CD4-positive, alpha-beta T cell treated with Interleukin-4 for 1 hour (primary cell): ENCODE data around the gene ARHGEF3.

Source experiments
- DNase-seq, 2 donors: peaks; one replicate each; pipeline ENCODE4 v3.0.0-alpha.2; 2020 to 2022

ARHGEF3 gene, protein sequence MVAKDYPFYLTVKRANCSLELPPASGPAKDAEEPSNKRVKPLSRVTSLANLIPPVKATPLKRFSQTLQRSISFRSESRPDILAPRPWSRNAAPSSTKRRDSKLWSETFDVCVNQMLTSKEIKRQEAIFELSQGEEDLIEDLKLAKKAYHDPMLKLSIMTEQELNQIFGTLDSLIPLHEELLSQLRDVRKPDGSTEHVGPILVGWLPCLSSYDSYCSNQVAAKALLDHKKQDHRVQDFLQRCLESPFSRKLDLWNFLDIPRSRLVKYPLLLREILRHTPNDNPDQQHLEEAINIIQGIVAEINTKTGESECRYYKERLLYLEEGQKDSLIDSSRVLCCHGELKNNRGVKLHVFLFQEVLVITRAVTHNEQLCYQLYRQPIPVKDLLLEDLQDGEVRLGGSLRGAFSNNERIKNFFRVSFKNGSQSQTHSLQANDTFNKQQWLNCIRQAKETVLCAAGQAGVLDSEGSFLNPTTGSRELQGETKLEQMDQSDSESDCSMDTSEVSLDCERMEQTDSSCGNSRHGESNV

DNA sequence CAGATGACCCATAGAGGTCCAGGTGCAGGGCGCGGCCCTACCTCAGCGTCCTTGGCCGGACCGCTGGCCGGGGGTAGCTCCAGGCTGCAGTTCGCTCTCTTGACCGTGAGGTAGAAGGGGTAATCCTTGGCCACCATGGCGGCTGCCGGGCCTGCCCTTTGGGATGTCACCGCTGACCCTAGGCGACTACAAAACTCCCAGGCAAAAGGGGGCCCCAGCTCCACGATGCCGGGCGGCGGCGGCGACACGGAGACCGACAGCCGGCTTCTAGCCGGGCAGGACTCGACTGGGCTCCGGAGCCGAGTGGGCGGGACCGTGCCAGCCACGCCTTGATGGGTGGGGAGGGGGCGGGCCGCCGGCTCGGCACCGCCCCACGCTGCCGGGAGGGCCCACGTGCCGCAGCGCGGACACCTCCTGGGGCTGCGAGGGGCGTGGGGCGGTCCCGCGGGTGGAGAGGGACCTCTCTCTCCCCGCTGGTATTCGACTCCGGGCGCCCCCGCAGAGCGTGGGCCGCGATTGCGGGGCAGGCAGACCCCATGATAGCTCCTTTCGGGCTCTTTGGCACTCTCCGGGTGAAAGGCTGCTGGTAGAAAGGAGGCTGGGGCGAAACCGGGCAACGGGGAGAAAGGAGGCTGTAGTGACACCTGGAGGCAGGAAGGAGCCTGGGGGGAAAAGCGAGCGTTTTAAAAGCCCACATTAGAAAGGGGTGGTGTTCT lies at the start of gene ARHGEF3:
TSS of gene ARHGEF3 (minus strand) at position 288 of the 716 bp plus-strand sequence. CDS start at position 137, 151 bp downstream.
- DNase-seq, result peak; percentile 88 to 92

DNA sequence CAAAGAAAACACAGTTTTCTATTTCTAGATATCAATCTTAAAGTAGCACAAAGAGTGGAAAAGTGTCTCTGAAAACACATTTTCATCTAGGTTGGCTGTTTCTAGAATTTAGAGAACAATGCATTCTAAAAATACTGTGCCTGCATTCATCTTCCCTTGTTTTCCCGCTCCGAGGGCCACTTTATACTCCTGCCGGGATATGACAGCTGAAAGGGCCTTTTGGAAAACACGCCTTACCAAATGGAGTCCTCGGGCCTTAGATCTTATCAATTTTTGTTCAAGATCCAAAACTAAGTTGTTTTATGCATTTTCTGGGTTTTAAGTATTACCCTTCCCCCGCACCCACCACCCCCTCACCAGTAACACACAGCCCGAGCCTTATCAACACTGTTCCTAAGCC lies 47.9 kb upstream of the ARHGEF3 start:
- no peak for DNase-seq

DNA sequence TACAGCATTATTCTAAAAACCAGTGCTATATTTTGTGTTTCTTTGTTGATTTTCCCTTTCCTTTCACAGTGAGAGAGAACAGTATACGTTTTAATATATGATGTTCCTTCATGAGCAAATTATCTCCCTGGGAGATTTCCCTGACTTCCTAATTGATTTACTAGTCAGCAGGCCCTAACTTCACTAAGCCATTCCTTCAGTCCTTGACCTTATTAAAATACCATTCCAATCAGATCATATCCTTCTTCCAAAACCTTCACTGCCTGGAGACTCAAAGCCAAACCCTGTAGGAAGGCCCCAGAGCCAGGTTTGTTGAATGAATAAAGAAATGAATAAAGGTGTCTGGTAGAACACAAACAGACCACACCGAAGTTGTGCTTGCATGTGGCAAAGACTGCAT lies 43.8 kb upstream of the ARHGEF3 start:
- DNase-seq, result no peak

DNA sequence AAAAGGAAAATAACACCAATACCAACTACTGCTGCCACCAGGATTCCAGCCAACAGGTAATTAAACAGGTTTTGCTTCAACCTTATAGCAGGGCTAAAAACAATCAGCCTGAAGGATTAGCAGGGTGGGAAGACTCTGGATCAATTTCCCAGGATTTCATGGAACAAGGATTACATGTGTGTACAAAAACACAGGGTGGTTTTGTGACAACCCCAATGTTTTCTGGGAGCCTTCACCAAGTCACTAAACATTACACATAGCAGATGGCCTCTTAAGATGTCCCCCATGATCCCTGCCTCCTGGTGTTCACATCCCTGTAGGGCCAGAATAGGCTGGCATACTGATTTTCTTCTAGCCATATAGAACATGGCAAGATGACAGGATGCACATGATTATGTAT lies 42.8 kb upstream of the ARHGEF3 start:
- DNase-seq, result no peak

GRCh38 chr3:56839784-56840715 lies 38.3 kb upstream of the ARHGEF3 start:
- no peak for DNase-seq

DNA sequence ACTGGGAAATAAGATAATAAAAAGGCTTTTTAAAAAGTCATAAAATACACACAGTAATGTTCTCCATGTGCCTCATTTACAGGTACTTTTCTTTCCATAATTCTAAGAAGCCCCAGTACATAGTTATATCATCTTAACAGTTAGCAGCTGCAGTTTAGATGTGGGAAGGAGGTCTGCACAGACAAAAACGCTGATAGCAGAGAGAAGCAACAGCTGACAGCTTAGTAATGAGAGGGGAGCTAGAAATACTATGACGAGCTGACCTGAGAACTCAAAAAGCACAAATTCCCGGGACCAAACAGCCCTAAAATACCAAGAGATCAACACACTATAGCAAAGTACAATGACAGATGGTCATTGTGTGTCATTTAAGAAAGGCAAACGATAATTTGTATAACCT lies 36.7 kb upstream of the ARHGEF3 start:
- DNase-seq, result no peak

- no peak for DNase-seq
These were observed 35.6 kb upstream of the ARHGEF3 start for GRCh38 chr3:56837196-56837955.

DNA sequence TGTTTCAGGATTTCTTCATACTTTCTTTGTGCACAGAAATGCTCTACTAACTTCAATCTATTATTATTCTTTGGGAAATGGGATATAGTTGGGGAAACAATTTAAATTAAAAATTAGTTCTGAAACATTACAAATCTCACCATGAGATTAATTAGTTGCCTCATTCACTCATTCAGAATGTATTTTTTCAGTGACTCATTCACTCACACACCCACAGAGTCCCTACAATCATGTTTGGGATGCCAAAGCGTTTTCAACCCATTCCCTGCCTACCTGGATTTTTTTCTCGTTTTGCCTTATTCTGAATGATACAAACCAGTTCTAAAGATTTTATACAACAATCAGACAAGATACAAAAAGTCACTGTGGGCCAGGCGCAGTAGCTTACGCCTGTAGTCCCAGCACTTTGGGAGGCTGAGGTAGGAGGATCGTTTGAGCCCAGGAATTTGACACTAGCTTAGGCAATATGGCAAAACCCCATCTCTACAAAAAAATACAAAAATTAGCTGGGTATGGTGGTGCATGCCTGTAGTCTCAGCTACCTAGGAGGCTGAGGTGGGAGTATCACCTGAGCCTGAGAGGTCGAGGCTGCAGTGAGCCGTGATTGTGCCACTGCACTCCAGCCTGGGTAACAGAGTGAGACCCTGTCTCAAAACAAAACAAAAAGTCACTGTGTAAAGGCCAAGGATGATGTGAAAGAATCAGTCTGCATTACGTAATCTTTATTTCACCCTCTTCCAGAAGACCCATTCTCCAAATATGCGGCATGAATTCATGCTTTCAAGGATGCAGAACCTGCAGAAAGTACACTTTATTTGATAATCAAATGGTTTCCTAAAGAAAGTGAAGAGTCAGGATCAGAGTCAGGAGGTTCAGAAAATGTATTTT lies 34.8 kb upstream of the ARHGEF3 start:
- DNase-seq, result no peak

DNA sequence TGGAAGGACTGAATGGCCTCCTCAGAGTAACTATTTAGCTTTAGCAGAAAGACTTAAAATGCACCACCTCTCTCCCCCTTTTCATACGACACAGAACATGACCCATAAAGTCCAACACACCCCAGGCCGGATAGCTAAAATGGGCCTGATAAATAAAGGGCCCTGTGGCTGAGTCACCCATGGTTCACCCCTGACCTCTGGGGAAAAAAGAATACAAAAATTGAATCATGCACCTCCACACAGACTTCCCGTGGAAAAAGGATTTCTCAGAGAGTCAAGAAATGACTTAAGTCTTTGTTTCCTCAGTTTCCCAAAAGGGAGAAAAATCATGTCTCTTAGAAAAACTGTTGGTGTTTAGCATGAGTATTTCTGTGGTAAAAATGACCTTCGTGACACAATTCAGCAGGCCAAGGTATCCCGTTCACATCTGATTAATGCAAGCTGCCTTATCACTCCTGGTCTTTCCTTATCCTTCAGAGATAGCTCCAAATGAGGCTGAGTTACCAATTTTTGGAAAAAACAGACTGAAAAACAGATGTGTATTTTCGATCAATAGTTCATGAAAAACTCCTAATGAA lies 34.0 kb upstream of the ARHGEF3 start:
- DNase-seq, result no peak

GRCh38 chr3:56833536-56833935 lies 31.8 kb upstream of the ARHGEF3 start:
- DNase-seq, result no peak

DNA sequence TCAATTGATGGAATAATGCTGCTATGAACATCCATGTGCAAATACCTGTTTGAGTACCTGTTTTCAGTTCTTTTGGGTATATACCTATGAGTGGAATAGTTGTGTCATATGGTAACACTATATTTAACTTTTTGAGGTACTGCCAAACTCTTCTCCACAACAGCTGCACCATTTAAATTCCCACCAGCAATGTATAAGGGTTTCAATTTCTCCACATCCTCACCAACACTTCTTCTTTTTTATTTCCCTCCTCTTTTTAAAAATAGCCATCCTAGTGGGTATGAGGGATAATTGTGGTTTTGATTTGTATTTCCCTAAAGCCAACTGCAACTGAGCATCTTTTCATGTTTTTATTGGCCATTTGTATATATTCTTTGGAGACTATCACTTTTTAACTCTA lies 31.3 kb upstream of the ARHGEF3 start:
- no peak for DNase-seq

GRCh38 chr3:56831572-56831971 lies 29.8 kb upstream of the ARHGEF3 start:
- DNase-seq, result no peak

DNA sequence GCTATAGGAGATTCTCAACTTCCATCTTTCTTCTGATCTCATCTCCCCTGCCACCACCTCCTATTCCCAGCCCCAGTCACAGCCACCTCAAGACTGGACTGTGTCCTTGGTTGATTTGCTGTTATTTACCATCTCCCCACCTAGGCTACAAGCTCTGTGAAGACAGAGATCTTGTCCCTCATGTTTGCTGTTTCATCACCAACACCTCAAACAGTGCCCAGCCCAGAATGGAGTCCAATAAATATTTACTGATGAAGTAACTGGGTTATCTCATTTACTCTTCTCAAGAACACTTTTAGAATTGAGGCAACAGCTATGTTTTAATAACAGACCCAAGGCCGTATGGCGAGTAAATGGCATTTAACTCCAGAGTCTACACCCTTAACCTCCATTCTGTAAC lies 29.1 kb upstream of the ARHGEF3 start:
- DNase-seq, result no peak

DNA sequence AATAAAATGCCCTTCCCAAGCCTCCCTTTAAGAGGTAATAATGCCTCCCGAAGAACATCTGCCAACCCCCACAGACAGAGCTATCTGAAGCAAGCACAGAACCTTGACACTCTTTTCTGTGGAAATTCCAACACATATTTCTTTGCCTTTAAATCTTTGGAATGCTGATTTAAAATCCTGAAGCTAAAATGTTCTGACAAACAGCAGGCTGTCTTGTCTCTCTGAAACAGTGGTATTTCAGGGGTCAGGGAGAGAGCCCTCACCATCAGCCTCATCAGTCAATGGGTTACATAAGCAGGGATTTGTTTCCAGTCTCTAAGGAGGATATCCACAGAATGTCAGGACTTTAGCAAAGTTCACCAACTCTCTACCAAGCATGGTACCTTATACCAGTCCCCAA lies 27.8 kb upstream of the ARHGEF3 start:
- DNase-seq, result no peak

GRCh38 chr3:56826831-56827722 lies 25.3 kb upstream of the ARHGEF3 start:
- DNase-seq, result no peak

DNA sequence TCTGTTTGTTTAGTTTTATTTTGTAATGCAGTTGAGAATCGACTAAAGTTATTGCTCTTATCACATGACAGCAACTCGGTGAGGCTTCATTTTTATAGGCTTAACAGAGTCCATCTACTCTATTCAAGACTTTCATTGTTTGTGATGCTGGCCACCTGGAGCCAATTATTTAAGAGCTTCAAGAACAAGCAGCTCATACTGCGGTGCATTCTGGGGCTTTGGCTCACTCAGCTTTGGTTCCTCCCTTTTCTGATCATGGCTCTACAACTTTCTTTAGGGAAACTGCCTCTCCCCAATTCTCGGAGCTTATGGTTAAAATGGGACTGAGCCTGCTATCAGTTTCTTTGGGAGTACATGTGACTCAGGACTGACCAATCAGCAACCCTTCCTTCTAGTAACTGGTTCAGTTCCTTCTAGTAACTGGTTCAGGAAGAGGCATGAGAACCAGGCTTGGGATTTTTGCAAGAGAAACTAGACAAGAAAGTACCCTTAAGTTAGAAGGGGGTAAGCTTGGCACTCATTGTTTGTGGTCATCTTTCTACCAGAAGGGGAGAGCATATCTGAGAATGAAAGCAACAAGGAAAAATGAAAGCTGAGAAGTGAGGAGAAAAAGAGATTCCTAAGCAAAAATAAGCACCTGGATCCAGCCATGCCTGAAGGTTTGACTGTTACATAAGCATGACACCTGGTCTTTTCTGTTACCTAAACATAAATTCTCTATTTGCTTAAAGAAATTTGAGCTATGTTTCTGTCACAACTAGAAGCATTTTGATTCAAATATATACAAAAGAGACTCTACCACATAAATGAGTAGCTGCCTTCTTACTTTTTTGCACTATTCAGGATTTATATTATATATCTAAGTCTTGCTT lies 24.1 kb upstream of the ARHGEF3 start:
- DNase-seq, result no peak

GRCh38 chr3:56823984-56824703 lies 22.4 kb upstream of the ARHGEF3 start:
- DNase-seq, result no peak

DNA sequence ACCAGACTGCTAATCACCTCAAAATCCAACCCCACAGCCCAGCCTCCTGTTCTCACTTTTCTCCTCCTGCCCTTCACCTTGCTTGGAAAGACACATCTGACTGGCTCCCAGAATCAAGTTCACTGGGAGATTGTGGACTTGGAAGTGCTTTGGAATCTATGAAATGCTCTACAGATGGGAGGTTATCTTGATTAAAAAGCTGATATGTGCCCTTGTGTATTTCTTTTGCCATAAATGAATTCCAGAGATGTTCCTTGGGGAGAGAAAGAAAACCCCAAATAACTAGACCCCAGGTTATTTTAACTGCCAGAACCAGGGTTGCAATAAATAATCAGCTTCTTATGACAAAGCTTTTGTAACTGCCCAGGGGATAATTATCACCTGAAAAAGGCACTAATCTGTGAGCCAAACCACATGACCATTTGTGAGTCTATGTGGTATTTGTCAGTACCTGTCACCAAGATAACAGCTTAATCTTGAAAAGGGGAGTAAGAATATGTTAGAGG lies 21.7 kb upstream of the ARHGEF3 start:
- no peak for DNase-seq
